CD4-positive, alpha-beta T cell treated with Interleukin-6 at 100 ng/mL for 8 hours (primary cell): ENCODE measurements around the gene OR6B3.

Experiments used
- DNase-seq: peaks from one replicate; pipeline ENCODE4 v3.0.0-alpha.2; 2020; ENCODE audit warnings: mixed read lengths, low spot score

Gene OR6B3

GRCh38 chr2:240053173-240054155 is at the start of gene OR6B3:
TSS of gene OR6B3 (minus strand) at chr2:240053521.
- no peak for DNase-seq

- no peak for DNase-seq
These were observed 45.0 kb upstream of the OR6B3 start for GRCh38 chr2:240098349-240098748.

- no peak for DNase-seq
These were observed 42.5 kb upstream of the OR6B3 start for GRCh38 chr2:240095556-240096523.

- no peak for DNase-seq
These were observed 36.0 kb upstream of the OR6B3 start for GRCh38 chr2:240089306-240089705.

- no peak for DNase-seq
These were observed 33.2 kb upstream of the OR6B3 start for GRCh38 chr2:240086563-240086962.

- no peak for DNase-seq
These were observed 25.3 kb upstream of the OR6B3 start for GRCh38 chr2:240078631-240079030.

GRCh38 chr2:240077442-240077841 is 24.1 kb upstream of the OR6B3 start:
- no peak for DNase-seq

GRCh38 chr2:240074545-240074944 is 21.2 kb upstream of the OR6B3 start:
- no peak for DNase-seq

GRCh38 chr2:240070907-240071306 is 17.6 kb upstream of the OR6B3 start:
- no peak for DNase-seq

GRCh38 chr2:240069829-240070228 is 16.5 kb upstream of the OR6B3 start:
- no peak for DNase-seq

GRCh38 chr2:240068193-240068592 is 14.9 kb upstream of the OR6B3 start:
- no peak for DNase-seq

- DNase-seq, result no peak
These were observed 13.2 kb upstream of the OR6B3 start for GRCh38 chr2:240066489-240066888.

- DNase-seq, result no peak
These were observed 11.6 kb upstream of the OR6B3 start for GRCh38 chr2:240064898-240065297.

- DNase-seq, result peak; percentile 46
These were observed 7.8 kb upstream of the OR6B3 start for GRCh38 chr2:240060977-240061591.

GRCh38 chr2:240056678-240057077 is 3.4 kb upstream of the OR6B3 start:
- no peak for DNase-seq

GRCh38 chr2:240055177-240055917 is 2.0 kb upstream of the OR6B3 start:
- DNase-seq, result no peak

GRCh38 chr2:240052524-240052923 is 797 bp downstream of the OR6B3 start:
- DNase-seq, result no peak

GRCh38 chr2:240051697-240052096 is 1.6 kb downstream of the OR6B3 start:
- no peak for DNase-seq

GRCh38 chr2:240050278-240050677 is 3.0 kb downstream of the OR6B3 start:
- DNase-seq, result no peak

GRCh38 chr2:240048237-240048636 is 5.1 kb downstream of the OR6B3 start:
- no peak for DNase-seq

- DNase-seq, result no peak
These were observed 8.2 kb downstream of the OR6B3 start for GRCh38 chr2:240045098-240045497.
